GM19463 (cell line): Measurements from ENCODE around the gene HIRIP3.
A peak's percentile ranks its signal among the peaks of the same experiment; 100 is the strongest.
"Not testable (repeated sequence)": the region's sequence is repeated elsewhere in the genome, so short reads cannot be mapped to it uniquely, and the experiment has no call there.

Experiments
- ATAC-seq: cut with Tn5 transposase; IDR thresholded peaks from one replicate; pipeline ENCODE4 v1.9.1; 2021; ENCODE audit warnings: mild to moderate bottlenecking, moderate library complexity; ENCODE audit not compliant: unreplicated experiment

HIRIP3 gene

GRCh38 chr16:29962344-29962994 is 32.9 kb downstream of the HIRIP3 start:
- ATAC-seq: no peak

- ATAC-seq: peak; percentile 90
Observed at GRCh38 chr16:29961479-29962343, 33.7 kb downstream of the HIRIP3 start, which contains the start of gene TMEM219. TSS of gene TMEM219 (plus strand) at chr16:29962079. CDS start at chr16:29963144, 1,065 bp downstream.

- no peak for ATAC-seq
Observed at GRCh38 chr16:29961127-29961478, 34.3 kb downstream of the HIRIP3 start.

GRCh38 chr16:29959821-29960220 is 35.6 kb downstream of the HIRIP3 start:
- not testable (repeated sequence) for ATAC-seq

- ATAC-seq: no peak
Observed at GRCh38 chr16:29959293-29959692, 36.1 kb downstream of the HIRIP3 start.

GRCh38 chr16:29958756-29959155 is 36.7 kb downstream of the HIRIP3 start:
- no peak for ATAC-seq

- no peak for ATAC-seq
Observed at GRCh38 chr16:29951625-29952365, 43.6 kb downstream of the HIRIP3 start.

- ATAC-seq: no peak
Observed at GRCh38 chr16:29950806-29951461, 44.5 kb downstream of the HIRIP3 start.

- ATAC-seq: no peak
Observed at GRCh38 chr16:29947897-29948296, 47.5 kb downstream of the HIRIP3 start.

- ATAC-seq: no peak
Observed at GRCh38 chr16:29943846-29944799, 51.3 kb downstream of the HIRIP3 start.
